ENCODE results near the gene ALPK1. TPM values are rescaled to one million over a fixed set of nuclear protein-coding genes. Genes with fewer than 3 reads are reported as not detected.

ALPK1 gene
- total and polyA plus RNA-seq, 2 experiments from 2014 or later: 0.10 to 0.49 TPM

GRCh38 chr4:112276113-112276512, 21.1 kb upstream of the ALPK1 start:
- H3F3A ChIP-seq (replicated peaks; ENCODE audit: low read depth): no peaks in the 10 kb centered on the region
- TF ChIP-seq ETS1 (IDR thresholded peaks at IDR 0.05) (no peak), ZNF114 (CRISPR knock-in tag; IDR thresholded peaks at IDR 0.05) (no peak), EZH2phosphoT487 (IDR thresholded peaks at IDR 0.05; ENCODE audit: unreplicated experiment) (no peak), EZH2 (IDR thresholded peaks at IDR 0.05; ENCODE audit: low read depth, unreplicated experiment) (no peak)
- H3K36me3 ChIP-seq (ENCODE audit: insufficient read depth): no peaks in the 10 kb centered on the region
- Mint-ChIP-seq H3K27me3 (ENCODE audit: insufficient read depth, low read depth, poor library complexity) (no peaks in the 10 kb centered on the region), H3K36me3 (ENCODE audit: low read depth) (peaks cover 15% of the 10 kb centered on the region), H3K4me3 (no peak overlapping the region), H3K4me1 (peaks cover 9% of the 10 kb centered on the region), H3K27ac (no peak overlapping the region), H3K9me3 (peaks cover 10% of the 10 kb centered on the region; the same call in 2 of the 3 replicates)
- H3K9me2 ChIP-seq (ENCODE audit: insufficient read depth): no peaks in the 10 kb centered on the region
- DNase-seq (ENCODE audit: low spot score) (no peak), ATAC-seq (no peak)
- H3K79me2 ChIP-seq (replicated peaks; ENCODE audit: insufficient read depth): no peaks in the 10 kb centered on the region
- H3K4me2 ChIP-seq: no peak overlapping the region
- no peak overlapping the region for H2AFZ ChIP-seq
- no peaks in the 10 kb centered on the region for H4K20me1 ChIP-seq (replicated peaks; ENCODE audit: insufficient read depth)
- peaks cover 9% of the 10 kb centered on the region for H3K4me1 ChIP-seq (ENCODE audit: insufficient read depth)
- no peaks in the 10 kb centered on the region for H3K27me3 ChIP-seq (ENCODE audit: insufficient read depth)
- H3K27ac ChIP-seq (ENCODE audit: low read depth): no peak overlapping the region
- no peak overlapping the region for H3K4me3 ChIP-seq

GRCh38 chr4:112277220-112277619, 19.9 kb upstream of the ALPK1 start:
- TF ChIP-seq ZNF331 (CRISPR knock-in tag; IDR thresholded peaks at IDR 0.05; ENCODE audit: low read depth) (no peak), ZNF114 (CRISPR knock-in tag; IDR thresholded peaks at IDR 0.05) (no peak), CTCF (conservative IDR thresholded peaks at IDR 0.05; ENCODE audit: low read depth in 2 of 2) (no peak)
- DNase-seq (ENCODE audit: low spot score) (no peak), ATAC-seq (no peak)
- Histone ChIP-seq H4K20me1 (replicated peaks; ENCODE audit: insufficient read depth) (no peaks in the 10 kb centered on the region), H3K4me3 (no peak overlapping the region), H3F3A (replicated peaks; ENCODE audit: low read depth) (no peaks in the 10 kb centered on the region), H3K79me2 (replicated peaks; ENCODE audit: insufficient read depth) (no peaks in the 10 kb centered on the region), H3K27ac (ENCODE audit: low read depth) (no peak overlapping the region), H3K4me1 (ENCODE audit: insufficient read depth) (no peaks in the 10 kb centered on the region), H2AFZ (no peak overlapping the region), H3K4me2 (no peak overlapping the region), H3K9me2 (ENCODE audit: insufficient read depth) (no peaks in the 10 kb centered on the region), H3K36me3 (ENCODE audit: insufficient read depth) (no peaks in the 10 kb centered on the region), H3K27me3 (ENCODE audit: insufficient read depth) (no peaks in the 10 kb centered on the region)
- H3K4me1 Mint-ChIP-seq: no peaks in the 10 kb centered on the region
- H3K36me3 Mint-ChIP-seq (ENCODE audit: low read depth): peaks cover 8% of the 10 kb centered on the region; the same call in 2 of the 3 replicates
- no peak overlapping the region for H3K4me3 Mint-ChIP-seq
- peaks cover 13% of the 10 kb centered on the region for H3K9me3 Mint-ChIP-seq
- peaks cover 2% of the 10 kb centered on the region for H3K27me3 Mint-ChIP-seq (ENCODE audit: insufficient read depth, low read depth, poor library complexity)
- H3K27ac Mint-ChIP-seq: no peak overlapping the region

All from GM23338 (cell line).